Measurements from ENCODE around the gene GRK6.
"Not testable (repeated sequence)": the region's sequence is repeated elsewhere in the genome, so short reads cannot be mapped to it uniquely, and the experiment has no call there.

The GRK6 gene

GRCh38 chr5:177472460-177473442 is 46.3 kb downstream of the GRK6 start:
- peak; percentile 36 for DNase-seq

GRCh38 chr5:177473443-177474001 is 47.0 kb downstream of the GRK6 start, which contains the start of gene DBN1:
TSS of gene DBN1 (minus strand) at chr5:177473634. CDS start at chr5:177473521, 113 bp downstream.
- peak; percentile 60 for DNase-seq

GRCh38 chr5:177474002-177474476 is 47.6 kb downstream of the GRK6 start:
- no peak for DNase-seq

GRCh38 chr5:177474846-177475562 is 48.5 kb downstream of the GRK6 start:
- DNase-seq = no peak

- no peak for DNase-seq
Measured at GRCh38 chr5:177475563-177476427, 49.3 kb downstream of the GRK6 start.

GRCh38 chr5:177476531-177477233 is 50.2 kb downstream of the GRK6 start:
- no peak for DNase-seq

GRCh38 chr5:177477701-177478477 is 51.4 kb downstream of the GRK6 start:
- DNase-seq = no peak

- DNase-seq = no peak
Measured at GRCh38 chr5:177478711-177479646, 52.5 kb downstream of the GRK6 start.

- DNase-seq = no peak
Measured at GRCh38 chr5:177479774-177480173, 53.3 kb downstream of the GRK6 start.

GRCh38 chr5:177482359-177482795 is 55.9 kb downstream of the GRK6 start:
- no peak for DNase-seq

- no peak for DNase-seq
Measured at GRCh38 chr5:177483042-177483441, 56.6 kb downstream of the GRK6 start.

- DNase-seq = no peak
Measured at GRCh38 chr5:177483994-177484901, 57.8 kb downstream of the GRK6 start.

- no peak for DNase-seq
Measured at GRCh38 chr5:177484902-177485549, 58.5 kb downstream of the GRK6 start.

GRCh38 chr5:177485753-177486152 is 59.3 kb downstream of the GRK6 start:
- DNase-seq = not testable (repeated sequence)

GRCh38 chr5:177486256-177486655 is 59.8 kb downstream of the GRK6 start:
- no peak for DNase-seq

GRCh38 chr5:177487144-177487543 is 60.7 kb downstream of the GRK6 start:
- no peak for DNase-seq

- DNase-seq = no peak
Measured at GRCh38 chr5:177487975-177488374, 61.5 kb downstream of the GRK6 start.

Measured in NCI-H1048 (cell line).